GM23248 (cell line): ENCODE measurements around the gene SPTBN5. TPM values are rescaled to one million over a fixed set of nuclear protein-coding genes. Genes with fewer than 3 reads are reported as not detected.

Source experiments
- DNase-seq: peaks from one replicate; pipeline ENCODE4 v3.0.0-alpha.2; 2015
- H2AFZ ChIP-seq: fragments of 200-600 bp; sonication (generic); 2 replicates; pipeline ENCODE4 v1.6.1; 2016; ENCODE audit warnings: antibody characterized with exemption
- H3F3A ChIP-seq: fragments of 200-600 bp; sonication (generic); 2 replicates; pipeline ENCODE4 v1.6.1; 2016; ENCODE audit warnings: mild to moderate bottlenecking, antibody characterized with exemption, mixed run types; ENCODE audit not compliant: insufficient read depth
- H3K27ac ChIP-seq: fragments of 200-600 bp; sonication (generic); 2 replicates; pipeline ENCODE4 v1.5.1; 2016; ENCODE audit warnings: mild to moderate bottlenecking
- H3K27me3 ChIP-seq: fragments of 200-600 bp; sonication (generic); replicated peaks from 2 replicates; pipeline ENCODE4 v1.6.1; 2016; ENCODE audit warnings: mild to moderate bottlenecking; ENCODE audit not compliant: insufficient read depth
- H3K36me3 ChIP-seq: fragments of 200-600 bp; sonication (generic); 2 replicates; pipeline ENCODE4 v1.6.1; 2016; ENCODE audit warnings: low read depth, mild to moderate bottlenecking
- H3K4me1 ChIP-seq: fragments of 200-600 bp; sonication (generic); 2 replicates; pipeline ENCODE4 v1.6.1; 2016; ENCODE audit warnings: mild to moderate bottlenecking; ENCODE audit not compliant: insufficient read depth
- H3K4me2 ChIP-seq: fragments of 200-600 bp; sonication (generic); one replicate; pipeline ENCODE4 v1.6.1; 2016; ENCODE audit warnings: mild to moderate bottlenecking; ENCODE audit not compliant: unreplicated experiment
- H3K4me3 ChIP-seq: fragments of 200-600 bp; sonication (generic); 2 replicates; pipeline ENCODE4 v1.5.1; 2016; ENCODE audit warnings: mild to moderate bottlenecking
- H3K79me2 ChIP-seq: fragments of 200-600 bp; sonication (generic); 2 replicates; pipeline ENCODE4 v1.6.1; 2016; ENCODE audit warnings: mild to moderate bottlenecking; ENCODE audit not compliant: insufficient read depth
- H3K9ac ChIP-seq: fragments of 200-600 bp; sonication (generic); 2 replicates; pipeline ENCODE4 v1.6.1; 2016; ENCODE audit warnings: mild to moderate bottlenecking
- H3K9me2 ChIP-seq: fragments of 200-600 bp; sonication (generic); 2 replicates; pipeline ENCODE4 v1.6.1; 2016; ENCODE audit warnings: mixed run types, mild to moderate bottlenecking, moderate library complexity; ENCODE audit not compliant: insufficient read depth
- H3K9me3 ChIP-seq: fragments of 200-600 bp; sonication (generic); one replicate; pipeline ENCODE4 v1.6.1; 2017; ENCODE audit warnings: low read depth
- H4K20me1 ChIP-seq: fragments of 200-600 bp; sonication (generic); 2 replicates; pipeline ENCODE4 v1.6.0; 2016; ENCODE audit not compliant: insufficient read depth
- EZH2 ChIP-seq: fragments of 200-600 bp; sonication (generic); IDR thresholded peaks from 2 replicates; pipeline ENCODE4 v1.6.1; 2018; ENCODE audit warnings: antibody characterized with exemption, mild to moderate bottlenecking; ENCODE audit not compliant: insufficient read depth, poor library complexity, severe bottlenecking
- EZH2phosphoT487 ChIP-seq: fragments of 200-600 bp; sonication (generic); IDR thresholded peaks from 2 replicates; pipeline ENCODE4 v1.6.1; 2018; ENCODE audit warnings: antibody characterized with exemption, moderate library complexity, mild to moderate bottlenecking, low read depth; ENCODE audit not compliant: insufficient read depth
- WGBS, 2 experiments: methylation state at CpG; one replicate each; pipeline ENCODE4 v1.1.6; 2015 to 2017; ENCODE audit warnings: low lambda C conversion rate in 2 of 2, low coverage in 1 of 2; ENCODE audit errors: missing lambda C conversion rate in 2 of 2; 5-methylcytosine and 5-hydroxymethylcytosine counted together
- in situ Hi-C: fragments of 300-500 bp; cut with MboI; formaldehyde crosslinking; loops from 2 replicates; pipeline ENCODE4 v1.15.0; 2020
- polyA plus RNA-seq: library from polyadenylated mRNA; unstranded; fragments of >200 nt; fragmentation: Nextera tagmentation; extraction: Ambion mirVana; gene quantifications from 2 replicates; pipeline ENCODE4 v1.2.1, GENCODE V29; 2016
- total RNA-seq: library from RNA; depleted of rRNA; stranded (reverse); fragments of >200 nt; shearing (Covaris generic); gene quantifications from 2 replicates; pipeline ENCODE4 v1.2.3, GENCODE V29; 2014

The SPTBN5 gene
- total and polyA plus RNA-seq, 2 experiments from 2014 or later, result 0.03 to 0.11 TPM

DNA sequence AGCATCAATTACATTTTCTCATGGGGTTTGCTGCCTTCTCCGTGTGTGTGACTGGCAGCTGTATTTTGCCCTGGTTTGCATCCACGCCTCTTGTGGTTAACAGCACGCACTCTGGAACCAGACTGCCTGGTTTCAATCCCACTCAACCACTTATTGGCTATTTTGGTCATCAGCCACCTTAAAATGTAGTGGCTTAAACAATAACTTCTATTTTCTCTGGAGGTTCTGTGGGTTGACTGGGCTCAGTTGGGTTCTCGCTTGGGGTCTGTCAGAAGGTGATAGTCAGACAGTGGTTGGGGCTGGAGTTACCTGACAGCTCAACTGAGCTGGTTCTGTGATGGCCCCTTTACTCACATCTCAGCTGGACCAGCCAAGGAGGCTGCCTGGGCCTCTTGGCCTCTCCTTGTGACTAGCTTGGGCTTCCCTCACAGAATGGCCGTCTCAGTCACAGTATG, 41.7 kb upstream of the SPTBN5 start:
- Histone ChIP-seq H3K27ac (no peak overlapping the region), H4K20me1 (no peaks in the 10 kb centered on the region), H2AFZ (no peak overlapping the region), H3K4me1 (peaks cover 38% of the 10 kb centered on the region), H3K36me3 (0 out of 2 replicates have a peak, but pooled peaks cover 3% of the 10 kb centered on the region), H3K9me3 (no peaks in the 10 kb centered on the region), H3F3A (peaks cover 14% of the 10 kb centered on the region), H3K9me2 (no peaks in the 10 kb centered on the region), H3K9ac (no peak overlapping the region), H3K27me3 (no peaks in the 10 kb centered on the region), H3K79me2 (peaks cover 17% of the 10 kb centered on the region; the same call in 1 of the 2 replicates), H3K4me2 (no peak overlapping the region), H3K4me3 (no peak overlapping the region)
- no peak for DNase-seq
- in situ Hi-C loops, result no loop called here
- 86% methylated on average over 5 of the region's 5 CpGs for WGBS, 2 experiments
- TF ChIP-seq EZH2phosphoT487 (no peak), EZH2 (no peak)

- TF ChIP-seq EZH2phosphoT487 (no peak), EZH2 (no peak)
- H3K4me2 ChIP-seq, result no peak overlapping the region
- H3K27ac ChIP-seq, result no peak overlapping the region
- H2AFZ ChIP-seq, result no peak overlapping the region
- 0 out of 2 replicates have a peak, but pooled peaks cover 3% of the 10 kb centered on the region for H3K36me3 ChIP-seq
- H3K9me2 ChIP-seq, result no peaks in the 10 kb centered on the region
- in situ Hi-C loops, result no loop called here
- H3K27me3 ChIP-seq, result no peaks in the 10 kb centered on the region
- H3K9me3 ChIP-seq, result no peaks in the 10 kb centered on the region
- peaks cover 20% of the 10 kb centered on the region for H3F3A ChIP-seq
- peaks cover 17% of the 10 kb centered on the region; the same call in 1 of the 2 replicates for H3K79me2 ChIP-seq
- H3K4me3 ChIP-seq, result no peak overlapping the region
- DNase-seq, result no peak
- H4K20me1 ChIP-seq, result no peaks in the 10 kb centered on the region
- 69 to 84% methylated on average over 4 of the region's 4 CpGs for WGBS, 2 experiments
- no peak overlapping the region for H3K9ac ChIP-seq
- peaks cover 37% of the 10 kb centered on the region for H3K4me1 ChIP-seq
These were observed 41.0 kb upstream of the SPTBN5 start for GRCh38 chr15:41934843-41935242.

- peak overlapping the region; percentile 47 for H3K4me2 ChIP-seq
- DNase-seq, result peak; percentile 81
These were observed 39.9 kb upstream of the SPTBN5 start for GRCh38 chr15:41933771-41934170.

DNA sequence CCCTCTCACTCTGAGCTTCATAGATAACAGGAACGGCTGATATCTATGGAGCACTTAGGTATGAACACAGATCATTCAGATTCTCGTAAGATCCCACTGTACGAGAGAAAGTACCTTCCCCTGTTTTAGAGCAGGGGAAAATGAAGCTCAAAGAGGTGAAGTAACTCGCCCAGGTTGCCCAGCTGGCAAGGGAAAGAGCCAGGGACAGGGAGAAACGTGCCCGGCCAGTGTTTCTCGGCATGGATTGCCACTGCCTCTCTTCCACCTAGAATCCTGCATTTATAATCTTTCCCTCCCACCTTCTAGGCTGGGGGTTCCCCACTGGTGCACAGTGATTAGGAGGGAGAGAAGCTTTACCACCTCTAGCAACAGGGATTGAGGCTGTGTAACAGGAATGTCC, 39.5 kb upstream of the SPTBN5 start:
- H3K9me3 ChIP-seq, result no peaks in the 10 kb centered on the region
- 0 out of 2 replicates have a peak, but pooled peaks cover 3% of the 10 kb centered on the region for H3K36me3 ChIP-seq
- H3K79me2 ChIP-seq, result peaks cover 17% of the 10 kb centered on the region; the same call in 1 of the 2 replicates
- H3K4me3 ChIP-seq, result no peak overlapping the region
- H4K20me1 ChIP-seq, result no peaks in the 10 kb centered on the region
- peak overlapping the region; percentile 33; the same call in 1 of the 2 replicates for H3K9ac ChIP-seq
- 96 to 97% methylated on average over 7 of the region's 7 CpGs for WGBS, 2 experiments
- DNase-seq, result no peak
- no peaks in the 10 kb centered on the region for H3K27me3 ChIP-seq
- no peak for TF ChIP-seq EZH2
- no peak for TF ChIP-seq EZH2phosphoT487
- in situ Hi-C loops, result no loop called here
- H3K4me1 ChIP-seq, result peaks cover 45% of the 10 kb centered on the region
- H2AFZ ChIP-seq, result no peak overlapping the region
- H3K9me2 ChIP-seq, result no peaks in the 10 kb centered on the region
- peaks cover 26% of the 10 kb centered on the region for H3F3A ChIP-seq
- H3K27ac ChIP-seq, result no peak overlapping the region
- no peak overlapping the region for H3K4me2 ChIP-seq

More at GRCh38 chr15:41933771-41934170, 39.9 kb upstream of the SPTBN5 start:
- H3K9ac ChIP-seq, result peak overlapping the region; percentile 33
- H3K36me3 ChIP-seq, result 0 out of 2 replicates have a peak, but pooled peaks cover 3% of the 10 kb centered on the region
- no peak overlapping the region for H3K27ac ChIP-seq
- H3K9me3 ChIP-seq, result no peaks in the 10 kb centered on the region
- H3K9me2 ChIP-seq, result no peaks in the 10 kb centered on the region
- no peaks in the 10 kb centered on the region for H3K27me3 ChIP-seq
- peaks cover 43% of the 10 kb centered on the region for H3K4me1 ChIP-seq
- peaks cover 26% of the 10 kb centered on the region for H3F3A ChIP-seq
- H3K4me3 ChIP-seq, result no peak overlapping the region
- in situ Hi-C loops, result no loop called here
- peaks cover 17% of the 10 kb centered on the region; the same call in 1 of the 2 replicates for H3K79me2 ChIP-seq
- no peaks in the 10 kb centered on the region for H4K20me1 ChIP-seq
- WGBS, 2 experiments, result 35 to 37% methylated on average over 9 to 10 of the region's 10 CpGs
- no peak overlapping the region for H2AFZ ChIP-seq
- TF ChIP-seq EZH2phosphoT487 (no peak), EZH2 (no peak)
